ENCODE data around the gene SAPCD2. TPM values are rescaled to one million over a fixed set of nuclear protein-coding genes. Genes with fewer than 3 reads are reported as not detected.

SAPCD2 gene
- total and polyA plus RNA-seq, 2 of the 8 experiments (the other 6 are each of a cell fraction or from before 2014, with no cell fraction given): 12.7 to 32.1 TPM

DNA sequence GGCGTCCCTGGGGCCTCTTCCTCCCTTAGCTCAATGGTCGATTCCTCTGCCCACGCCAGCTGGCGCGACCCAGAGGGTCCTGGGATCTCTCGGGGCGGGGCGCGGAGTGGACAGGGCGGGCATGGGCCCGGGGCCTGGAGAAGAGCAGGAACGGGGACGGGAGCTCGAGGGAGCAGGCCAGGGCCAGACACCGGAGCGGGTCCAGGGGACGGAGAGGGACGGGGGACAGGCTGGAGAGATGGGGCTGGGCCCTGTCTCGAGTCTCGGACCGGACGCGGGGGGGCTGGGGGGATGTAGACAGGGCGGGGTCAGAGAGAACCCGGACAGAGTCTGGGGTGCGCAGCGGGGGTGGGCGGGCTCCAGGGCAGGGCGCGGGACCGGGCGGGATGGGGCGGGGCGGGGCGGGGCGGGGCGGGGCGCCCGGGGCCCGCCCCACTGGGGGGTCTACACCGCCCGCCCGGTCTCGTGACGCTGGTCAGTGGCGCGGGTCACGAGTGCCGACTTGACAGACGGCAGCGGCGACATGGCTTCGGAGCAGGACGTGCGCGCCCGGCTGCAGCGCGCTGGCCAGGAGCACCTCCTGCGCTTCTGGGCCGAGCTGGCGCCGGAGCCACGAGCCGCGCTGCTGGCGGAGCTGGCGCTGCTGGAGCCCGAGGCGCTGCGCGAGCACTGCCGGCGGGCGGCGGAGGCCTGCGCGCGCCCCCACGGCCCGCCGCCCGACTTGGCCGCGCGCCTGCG is 6.8 kb upstream of the SAPCD2 start, which contains the start of gene UAP1L1:
TSS of gene UAP1L1 (plus strand) at position 508 of the 738 bp plus-strand sequence. CDS start at position 524, 16 bp downstream.
- Histone ChIP-seq H3K9me3 (ENCODE audit: insufficient read depth in 2 of 2, low read depth in 1 of 2, low read length in 1 of 2) (no peaks in the 10 kb centered on the region), H4K8ac (ENCODE audit: extremely low read depth, insufficient read depth, low read length) (peak within 1 kb of the TSS; percentile 11; the same call in 1 of the 2 replicates), H2BK5ac (ENCODE audit: low read depth, low read length) (no peak within 1 kb of the TSS), H3K27ac (ENCODE audit: low read depth, low read length) (no peak within 1 kb of the TSS), H3K4me3 (ENCODE audit: extremely low read depth in 1 of 4, insufficient read depth in 2 of 4, low read depth in 3 of 4, low read length in 4 of 4) (peak within 1 kb of the TSS; percentile 33 to 57 (median 42)), H2AK5ac (ENCODE audit: low read depth, low read length) (no peak within 1 kb of the TSS), H3K27me3 (replicated peaks in 1 of 4; ENCODE audit: control insufficient read depth in 3 of 4, extremely low read depth in 1 of 4, insufficient read depth in 3 of 4, low read length in 3 of 4) (peaks cover 20 to 50% (median 34%) of the 10 kb centered on the region in 4 experiments), H3K79me1 (ENCODE audit: low read depth, low read length) (no peaks in the 10 kb centered on the region), H3K23ac (ENCODE audit: insufficient read length) (no peak within 1 kb of the TSS), H3K23me2 (ENCODE audit: low read depth, low read length) (peaks cover 13% of the 10 kb centered on the region; the same call in 1 of the 2 replicates), H3K56ac (replicated peaks; ENCODE audit: insufficient read length, low read depth, low read length) (no peak within 1 kb of the TSS), H3K9ac (replicated peaks in 1 of 4; ENCODE audit: extremely low read depth in 1 of 4, low read depth in 3 of 4, low read length in 3 of 4) (no peak within 1 kb of the TSS), H3K4ac (replicated peaks; ENCODE audit: insufficient read length, low read depth, low read length) (peak within 1 kb of the TSS; percentile 91), H2BK20ac (ENCODE audit: low read length) (no peak within 1 kb of the TSS), H4K5ac (ENCODE audit: insufficient read length, low read depth, low read length) (no peak within 1 kb of the TSS), H2BK15ac (ENCODE audit: low read length) (peak within 1 kb of the TSS; percentile 72; the same call in 1 of the 2 replicates), H3K36me3 (ENCODE audit: control insufficient read depth in 2 of 4, insufficient read depth in 4 of 4, low read length in 3 of 4) (no peaks in the 10 kb centered on the region; a peak in 1 of 8 replicates), H2AFZ (ENCODE audit: low read length) (no peak within 1 kb of the TSS; the same call in 1 of the 2 replicates), H3K14ac (ENCODE audit: insufficient read length) (no peak within 1 kb of the TSS), H3K4me2 (ENCODE audit: insufficient read depth in 1 of 2, low read depth in 2 of 2, low read length in 2 of 2) (peak within 1 kb of the TSS; percentile 97 to 99), H4K91ac (replicated peaks; ENCODE audit: insufficient read length, low read length) (no peak within 1 kb of the TSS), H2BK12ac (ENCODE audit: low read depth, low read length) (no peak within 1 kb of the TSS), H3K4me1 (replicated peaks in 1 of 4; ENCODE audit: control insufficient read depth in 3 of 4, insufficient read depth in 4 of 4, low read length in 3 of 4) (peaks cover 0 to 20% (median 12%) of the 10 kb centered on the region in 4 experiments; a peak in 6 of 7 replicates), H4K20me1 (replicated peaks in 1 of 2; ENCODE audit: control insufficient read depth in 1 of 2, insufficient read depth in 2 of 2, low read length in 2 of 2) (peaks cover 0 to 7% of the 10 kb centered on the region in 2 experiments), H2BK120ac (replicated peaks; ENCODE audit: low read depth, low read length) (no peak within 1 kb of the TSS), H3K18ac (ENCODE audit: extremely low read depth, low read length) (peak within 1 kb of the TSS; percentile 48), H3K79me2 (ENCODE audit: control insufficient read depth in 1 of 2, insufficient read depth in 2 of 2, low read length in 2 of 2) (no peaks in the 10 kb centered on the region)
- TF ChIP-seq, protein P1, sequence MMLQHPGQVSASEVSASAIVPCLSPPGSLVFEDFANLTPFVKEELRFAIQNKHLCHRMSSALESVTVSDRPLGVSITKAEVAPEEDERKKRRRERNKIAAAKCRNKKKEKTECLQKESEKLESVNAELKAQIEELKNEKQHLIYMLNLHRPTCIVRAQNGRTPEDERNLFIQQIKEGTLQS (IDR thresholded peaks at IDR 0.05; ENCODE audit: insufficient read depth, low read depth, low read length): no peak
- TF ChIP-seq SIRT6 (IDR thresholded peaks at IDR 0.05; ENCODE audit: low read length) (no peak), HDAC6 (IDR thresholded peaks at IDR 0.05; ENCODE audit: low read depth, low read length) (no peak), CBX5 (IDR thresholded peaks at IDR 0.05; ENCODE audit: low read depth, low read length) (no peak), RBBP5 (IDR thresholded peaks at IDR 0.05; ENCODE audit: borderline replicate concordance, low read depth, low read length) (no peak), KDM4A (IDR thresholded peaks at IDR 0.05; ENCODE audit: low read depth, low read length, severe bottlenecking) (peak; percentile 38), MAX (IDR thresholded peaks at IDR 0.05) (peak; percentile 12; the same call in 1 of the 2 replicates), EGR1 (IDR thresholded peaks at IDR 0.05; ENCODE audit: borderline replicate concordance, low read depth, low read length) (no peak), POLR2AphosphoS5 (IDR thresholded peaks at IDR 0.05; ENCODE audit: low read depth, low read length) (no peak)
- DNase-seq (ENCODE audit: low read depth in 1 of 2, low spot score in 2 of 2): peak in 1 of 2 experiments; percentile 78
- FAIRE-seq: no peak
- 6% methylated on average over 49 of the region's 87 CpGs; no CpG with 5 or more reads in 1 of the 2 experiments for WGBS, 2 experiments (ENCODE audit: extremely low coverage in 1 of 2, insufficient coverage in 1 of 2, insufficient read length in 1 of 2, insufficient replicate concordance in 2 of 2, low coverage in 1 of 2, low lambda C conversion rate in 2 of 2, missing lambda C conversion rate in 1 of 2)
- ChIA-PET POLR2A (ENCODE audit: partially characterized antibody) (interaction anchor here (0.9 to 1.4 kb wide), 7 partner anchors 8 to 184 kb away, joined by 3 to 7 read pairs (median 4); partner anchors contain the start of genes MAN1B1 and SSNA1), CTCF (ENCODE audit: partially characterized antibody) (interaction anchor here (1.3 to 4.6 kb wide), 5 partner anchors 9 to 48 kb away, joined by 4 to 27 read pairs (median 19); partner anchors contain the start of genes ABCA2 and NPDC1)
